Upper lobe of left lung (tissue), 4 donors: ENCODE data around the gene MPHOSPH6.

ENCODE experiments used
- EP300 ChIP-seq, 4 donors: sonication (generic); formaldehyde crosslinking; IDR thresholded peaks; one replicate each; pipeline ENCODE4 v1.5.1; 2017; ENCODE audit warnings: antibody characterized with exemption in 4 of 4, control low read depth in 2 of 4
- POLR2AphosphoS5 ChIP-seq, 2 donors: sonication (generic); formaldehyde crosslinking; IDR thresholded peaks; one replicate each; pipeline ENCODE4 v1.5.1; 2017; ENCODE audit warnings: antibody characterized with exemption in 2 of 2
- TF ChIP-seq, protein P1 (sequence below), 6 experiments: fragments of 450-650 bp in 4 of 6; fragments of 200-600 bp in 2 of 6; sonication (generic) in 2 of 6; IDR thresholded peaks; one replicate each; pipeline ENCODE4 v1.5.1; 2016 to 2019; ENCODE audit warnings: antibody characterized with exemption in 6 of 6

DNA sequence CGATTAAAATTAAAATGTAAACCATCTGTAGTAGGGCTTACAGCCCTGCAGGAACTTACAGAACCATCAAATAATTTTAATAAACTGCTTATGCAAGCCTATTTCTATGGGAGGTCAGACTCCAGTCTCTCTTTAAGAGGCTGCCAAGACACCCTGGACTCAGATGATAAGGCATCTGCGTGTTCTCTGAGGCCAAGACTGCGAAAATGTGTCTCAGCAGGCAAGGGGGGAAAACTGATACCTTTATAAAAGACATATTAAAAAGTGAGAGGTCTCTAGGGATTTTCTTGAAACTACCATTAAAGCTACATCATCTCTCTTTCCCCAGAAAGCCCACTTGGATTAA is 32.2 kb downstream of the MPHOSPH6 start:
- no peak for TF ChIP-seq POLR2AphosphoS5 (IDR thresholded peaks at IDR 0.05)
- TF ChIP-seq, protein P1, sequence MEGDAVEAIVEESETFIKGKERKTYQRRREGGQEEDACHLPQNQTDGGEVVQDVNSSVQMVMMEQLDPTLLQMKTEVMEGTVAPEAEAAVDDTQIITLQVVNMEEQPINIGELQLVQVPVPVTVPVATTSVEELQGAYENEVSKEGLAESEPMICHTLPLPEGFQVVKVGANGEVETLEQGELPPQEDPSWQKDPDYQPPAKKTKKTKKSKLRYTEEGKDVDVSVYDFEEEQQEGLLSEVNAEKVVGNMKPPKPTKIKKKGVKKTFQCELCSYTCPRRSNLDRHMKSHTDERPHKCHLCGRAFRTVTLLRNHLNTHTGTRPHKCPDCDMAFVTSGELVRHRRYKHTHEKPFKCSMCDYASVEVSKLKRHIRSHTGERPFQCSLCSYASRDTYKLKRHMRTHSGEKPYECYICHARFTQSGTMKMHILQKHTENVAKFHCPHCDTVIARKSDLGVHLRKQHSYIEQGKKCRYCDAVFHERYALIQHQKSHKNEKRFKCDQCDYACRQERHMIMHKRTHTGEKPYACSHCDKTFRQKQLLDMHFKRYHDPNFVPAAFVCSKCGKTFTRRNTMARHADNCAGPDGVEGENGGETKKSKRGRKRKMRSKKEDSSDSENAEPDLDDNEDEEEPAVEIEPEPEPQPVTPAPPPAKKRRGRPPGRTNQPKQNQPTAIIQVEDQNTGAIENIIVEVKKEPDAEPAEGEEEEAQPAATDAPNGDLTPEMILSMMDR (IDR thresholded peaks at IDR 0.05), result no peak
- no peak for TF ChIP-seq EP300 (IDR thresholded peaks at IDR 0.05)
